Astrocyte (in vitro differentiated cells and primary cell): ENCODE data around the gene RBM27.

Source experiments
- EZH2 ChIP-seq: IDR thresholded peaks from 2 replicates; pipeline ENCODE4 v1.6.1; 2012; ENCODE audit warnings: mild to moderate bottlenecking, low read length, inconsistent platforms; ENCODE audit not compliant: insufficient read depth
- TF ChIP-seq, protein P1 (sequence below): IDR thresholded peaks from 2 replicates; pipeline ENCODE4 v1.5.1; 2011; ENCODE audit warnings: low read depth, mild to moderate bottlenecking, inconsistent platforms, low read length, moderate library complexity; ENCODE audit not compliant: insufficient read depth

DNA sequence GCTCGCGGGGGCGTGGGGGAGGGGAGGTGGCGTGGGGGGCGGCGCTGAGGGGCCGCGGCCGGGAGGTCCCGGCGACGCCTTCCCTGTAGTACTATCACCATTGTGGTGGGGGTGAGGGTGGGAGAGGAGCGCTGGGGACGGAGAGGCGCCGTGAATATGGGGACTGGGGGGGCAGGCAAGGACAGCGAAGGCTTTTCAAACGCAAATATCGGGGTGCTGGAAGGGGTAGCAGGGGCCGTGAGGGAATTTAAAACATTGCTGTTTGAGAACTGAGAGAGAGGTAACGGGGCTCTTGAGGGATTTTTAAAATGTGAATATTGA lies 427 bp downstream of the RBM27 start:
- TF ChIP-seq, protein P1, sequence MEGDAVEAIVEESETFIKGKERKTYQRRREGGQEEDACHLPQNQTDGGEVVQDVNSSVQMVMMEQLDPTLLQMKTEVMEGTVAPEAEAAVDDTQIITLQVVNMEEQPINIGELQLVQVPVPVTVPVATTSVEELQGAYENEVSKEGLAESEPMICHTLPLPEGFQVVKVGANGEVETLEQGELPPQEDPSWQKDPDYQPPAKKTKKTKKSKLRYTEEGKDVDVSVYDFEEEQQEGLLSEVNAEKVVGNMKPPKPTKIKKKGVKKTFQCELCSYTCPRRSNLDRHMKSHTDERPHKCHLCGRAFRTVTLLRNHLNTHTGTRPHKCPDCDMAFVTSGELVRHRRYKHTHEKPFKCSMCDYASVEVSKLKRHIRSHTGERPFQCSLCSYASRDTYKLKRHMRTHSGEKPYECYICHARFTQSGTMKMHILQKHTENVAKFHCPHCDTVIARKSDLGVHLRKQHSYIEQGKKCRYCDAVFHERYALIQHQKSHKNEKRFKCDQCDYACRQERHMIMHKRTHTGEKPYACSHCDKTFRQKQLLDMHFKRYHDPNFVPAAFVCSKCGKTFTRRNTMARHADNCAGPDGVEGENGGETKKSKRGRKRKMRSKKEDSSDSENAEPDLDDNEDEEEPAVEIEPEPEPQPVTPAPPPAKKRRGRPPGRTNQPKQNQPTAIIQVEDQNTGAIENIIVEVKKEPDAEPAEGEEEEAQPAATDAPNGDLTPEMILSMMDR, result no peak
- no peak for TF ChIP-seq EZH2
